Measurements from ENCODE around the gene UBE2QL1.

Gene UBE2QL1

GRCh38 chr5:6473284-6473683 is 24.6 kb downstream of the UBE2QL1 start:
- DNase-seq (ENCODE audit: low read depth in 2 of 2, low spot score in 1 of 2), result no peak

GRCh38 chr5:6475626-6476312 is 27.1 kb downstream of the UBE2QL1 start:
- DNase-seq (ENCODE audit: low read depth in 2 of 2, low spot score in 1 of 2), result no peak

- no peak for DNase-seq (ENCODE audit: low read depth in 2 of 2, low spot score in 1 of 2)
Measured at GRCh38 chr5:6476313-6476661, 27.6 kb downstream of the UBE2QL1 start.

- no peak for DNase-seq (ENCODE audit: low read depth in 2 of 2, low spot score in 1 of 2)
Measured at GRCh38 chr5:6478793-6479192, 30.1 kb downstream of the UBE2QL1 start.

- no peak for DNase-seq (ENCODE audit: low read depth in 2 of 2, low spot score in 1 of 2)
Measured at GRCh38 chr5:6480133-6481051, 31.7 kb downstream of the UBE2QL1 start.

- no peak for DNase-seq (ENCODE audit: low read depth in 2 of 2, low spot score in 1 of 2)
Measured at GRCh38 chr5:6482735-6483134, 34.1 kb downstream of the UBE2QL1 start.

- DNase-seq (ENCODE audit: low read depth in 2 of 2, low spot score in 1 of 2), result no peak
Measured at GRCh38 chr5:6483880-6484382, 35.3 kb downstream of the UBE2QL1 start.

GRCh38 chr5:6484446-6484845 is 35.8 kb downstream of the UBE2QL1 start:
- DNase-seq (ENCODE audit: low read depth in 2 of 2, low spot score in 1 of 2), result no peak

GRCh38 chr5:6484899-6485298 is 36.2 kb downstream of the UBE2QL1 start:
- no peak for DNase-seq (ENCODE audit: low read depth in 2 of 2, low spot score in 1 of 2)

- no peak for DNase-seq (ENCODE audit: low read depth in 2 of 2, low spot score in 1 of 2)
Measured at GRCh38 chr5:6485441-6485840, 36.8 kb downstream of the UBE2QL1 start.

GRCh38 chr5:6486074-6486473 is 37.4 kb downstream of the UBE2QL1 start:
- no peak for DNase-seq (ENCODE audit: low read depth in 2 of 2, low spot score in 1 of 2)

GRCh38 chr5:6487081-6487480 is 38.4 kb downstream of the UBE2QL1 start:
- DNase-seq (ENCODE audit: low read depth in 2 of 2, low spot score in 1 of 2), result no peak

GRCh38 chr5:6488021-6488420 is 39.4 kb downstream of the UBE2QL1 start:
- no peak for DNase-seq (ENCODE audit: low read depth in 2 of 2, low spot score in 1 of 2)

GRCh38 chr5:6489643-6490185 is 41.1 kb downstream of the UBE2QL1 start:
- no peak for DNase-seq (ENCODE audit: low read depth in 2 of 2, low spot score in 1 of 2)

GRCh38 chr5:6490246-6490645 is 41.6 kb downstream of the UBE2QL1 start:
- no peak for DNase-seq (ENCODE audit: low read depth in 2 of 2, low spot score in 1 of 2)

- no peak for DNase-seq (ENCODE audit: low read depth in 2 of 2, low spot score in 1 of 2)
Measured at GRCh38 chr5:6490693-6491092, 42.0 kb downstream of the UBE2QL1 start.

GRCh38 chr5:6491196-6491918 is 42.7 kb downstream of the UBE2QL1 start:
- no peak for DNase-seq (ENCODE audit: low read depth in 2 of 2, low spot score in 1 of 2)

GRCh38 chr5:6491919-6492290 is 43.2 kb downstream of the UBE2QL1 start:
- no peak for DNase-seq (ENCODE audit: low read depth in 2 of 2, low spot score in 1 of 2)

GRCh38 chr5:6492934-6493333 is 44.3 kb downstream of the UBE2QL1 start:
- DNase-seq (ENCODE audit: low read depth in 2 of 2, low spot score in 1 of 2), result no peak

- no peak for DNase-seq (ENCODE audit: low read depth in 2 of 2, low spot score in 1 of 2)
Measured at GRCh38 chr5:6493681-6494454, 45.2 kb downstream of the UBE2QL1 start.

- no peak for DNase-seq (ENCODE audit: low read depth in 2 of 2, low spot score in 1 of 2)
Measured at GRCh38 chr5:6494939-6495338, 46.3 kb downstream of the UBE2QL1 start.

Data from stimulated activated CD8-positive, alpha-beta memory T cell treated with anti-CD3 and anti-CD28 coated beads, Interleukin-4, amount 100 ng/mL, for 1 hour (primary cell).